AG09319 (cell line): ENCODE data around the gene SHANK2.

ENCODE experiments used
- DNase-seq: peaks from one replicate; pipeline ENCODE4 v3.0.0-alpha.2; 2010; ENCODE audit warnings: low read depth; ENCODE audit errors: extremely low read depth
- CTCF ChIP-seq: IDR thresholded peaks from 2 replicates; pipeline ENCODE4 v1.5.1; 2011; ENCODE audit warnings: low read depth, mild to moderate bottlenecking, inconsistent platforms, low read length, moderate library complexity

The SHANK2 gene

GRCh38 chr11:71252269-71252769 lies at the start of gene SHANK2:
Gene SHANK2, minus strand, starts transcription at chr11:71252577. Its CDS starts 105,251 bp downstream, at chr11:71147326.
- no peak for DNase-seq
- TF ChIP-seq CTCF, result no peak

- no peak for TF ChIP-seq CTCF
- no peak for DNase-seq
These were observed 49.6 kb upstream of the SHANK2 start for GRCh38 chr11:71301858-71302533.

GRCh38 chr11:71301046-71301857 lies 48.9 kb upstream of the SHANK2 start:
- no peak for TF ChIP-seq CTCF

GRCh38 chr11:71300187-71300586 lies 47.8 kb upstream of the SHANK2 start:
- no peak for DNase-seq
- no peak for TF ChIP-seq CTCF

More at GRCh38 chr11:71301046-71301857, 48.9 kb upstream of the SHANK2 start:
- DNase-seq, result no peak

GRCh38 chr11:71298761-71299181 lies 46.4 kb upstream of the SHANK2 start:
- no peak for TF ChIP-seq CTCF

GRCh38 chr11:71298016-71298550 lies 45.7 kb upstream of the SHANK2 start:
- no peak for DNase-seq
- TF ChIP-seq CTCF, result no peak

More at GRCh38 chr11:71298761-71299181, 46.4 kb upstream of the SHANK2 start:
- no peak for DNase-seq
